Tibial nerve (tissue), 3 donors: ENCODE results near the gene TCF7L1.

Source experiments
- CTCF ChIP-seq, 5 experiments: fragments of 200-600 bp in 3 of 5; fragments of 450-650 bp in 2 of 5; sonication (generic) in 3 of 5; IDR thresholded peaks; one replicate each; pipeline ENCODE4 v1.5.1; 2016 to 2019; ENCODE audit warnings: antibody characterized with exemption in 5 of 5, mild to moderate bottlenecking in 3 of 5, moderate library complexity in 2 of 5
- POLR2A ChIP-seq, 2 donors: fragments of 450-650 bp; IDR thresholded peaks; one replicate each; pipeline ENCODE4 v1.6.1; 2017; ENCODE audit warnings: antibody characterized with exemption in 2 of 2, mild to moderate bottlenecking in 2 of 2, moderate library complexity in 2 of 2

GRCh38 chr2:85195956-85196355, 62.8 kb downstream of the TCF7L1 start:
- TF ChIP-seq CTCF (IDR thresholded peaks at IDR 0.05) (no peak), POLR2A (IDR thresholded peaks at IDR 0.05) (no peak)
